Neural progenitor cell (in vitro differentiated cells): ENCODE data around the gene STKLD1.

Experiments
- CTCF ChIP-seq: fragments of 200-600 bp; sonication (generic); IDR thresholded peaks from 2 replicates; pipeline ENCODE4 v1.5.1; 2017; ENCODE audit warnings: antibody characterized with exemption, mild to moderate bottlenecking
- EZH2 ChIP-seq: fragments of 200-600 bp; sonication (generic); IDR thresholded peaks from 2 replicates; pipeline ENCODE4 v1.6.1; 2017; ENCODE audit warnings: antibody characterized with exemption, mild to moderate bottlenecking, moderate library complexity
- EZH2phosphoT487 ChIP-seq: fragments of 200-600 bp; sonication (generic); IDR thresholded peaks from 2 replicates; pipeline ENCODE4 v1.6.1; 2017; ENCODE audit warnings: antibody characterized with exemption

GRCh38 chr9:133342570-133342969 lies 33.6 kb upstream of the STKLD1 start:
- TF ChIP-seq CTCF (no peak), EZH2phosphoT487 (no peak), EZH2 (no peak)
